GM11168 (cell line): ENCODE measurements around the gene KLF18.
"Not testable (repeated sequence)": the region's sequence is repeated elsewhere in the genome, so short reads cannot be mapped to it uniquely, and the experiment has no call there.

Source experiments
- in situ Hi-C: fragments of 300-500 bp; cut with MboI; formaldehyde crosslinking; loops from one replicate; pipeline ENCODE4 v1.12.0; 2022; ENCODE audit warnings: low sequenced_read_pairs; ENCODE audit not compliant: unreplicated experiment

The KLF18 gene

GRCh38 chr1:44141531-44141930 is at the start of gene KLF18:
Gene KLF18, minus strand, starts transcription at chr1:44141631. Its CDS starts 0 bp downstream, at chr1:44141631.
- in situ Hi-C loops, result no loop called here

DNA sequence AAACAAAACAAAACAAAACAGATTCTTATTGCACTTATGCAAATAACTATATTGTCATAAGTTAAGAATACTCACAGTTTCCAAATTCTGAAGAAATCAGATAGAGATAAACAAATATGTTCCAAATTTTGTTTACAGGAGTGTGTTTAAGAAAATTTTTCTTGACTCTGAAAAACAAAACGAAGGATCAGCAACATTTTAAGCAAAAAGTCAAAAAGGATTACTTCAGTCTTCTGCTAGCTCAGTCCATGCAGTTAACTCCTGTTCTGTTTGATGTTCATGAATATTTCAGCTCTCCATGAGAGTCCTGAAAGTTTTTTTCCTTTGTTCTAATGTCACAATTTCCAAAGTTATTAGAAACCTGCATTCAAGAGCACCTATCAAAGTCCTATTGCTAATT is 33.2 kb upstream of the KLF18 start:
- in situ Hi-C loops, result no loop called here

GRCh38 chr1:44170281-44170823 is 28.9 kb upstream of the KLF18 start:
- in situ Hi-C loops, result no loop called here

GRCh38 chr1:44168520-44169098 is 27.2 kb upstream of the KLF18 start:
- in situ Hi-C loops, result no loop called here

DNA sequence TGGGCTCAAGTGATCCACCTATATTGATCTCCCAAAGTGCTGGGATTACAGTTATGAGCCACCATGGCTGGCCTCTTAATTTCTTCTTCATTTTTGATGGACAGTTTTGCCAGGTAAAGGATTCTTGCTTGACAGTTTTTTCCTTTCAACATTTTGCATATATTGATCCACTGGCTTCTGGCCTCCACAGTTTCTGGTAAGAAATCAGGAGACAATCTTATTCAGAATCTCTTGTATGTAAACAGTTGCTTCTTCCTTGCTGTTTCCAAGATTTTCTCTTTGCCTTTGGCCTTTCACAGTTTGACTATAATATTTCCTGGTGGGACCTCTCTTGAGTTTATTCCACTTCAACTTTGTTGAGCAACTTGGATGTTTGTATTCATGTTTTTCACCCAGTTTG is 20.1 kb upstream of the KLF18 start:
- in situ Hi-C loops, result no loop called here

DNA sequence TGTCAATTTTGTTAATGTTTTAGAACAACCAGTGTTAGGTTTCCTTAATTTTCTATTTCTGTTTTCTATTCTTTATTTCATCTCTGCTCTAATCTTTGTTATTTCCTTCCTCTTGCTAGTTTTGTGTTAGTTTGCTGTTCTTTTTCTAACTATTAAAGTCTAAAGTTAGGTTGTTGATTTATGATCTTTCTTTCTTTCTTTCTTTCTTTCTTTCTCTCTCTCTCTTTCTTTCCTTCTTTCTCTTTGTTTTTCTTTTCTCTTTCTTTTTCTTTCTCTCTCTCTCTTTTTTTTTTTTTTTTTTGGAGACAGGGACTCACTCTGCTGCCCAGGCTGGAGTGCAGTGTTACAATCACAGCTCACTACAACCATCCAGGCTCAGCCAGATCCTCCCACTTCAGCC is 17.4 kb upstream of the KLF18 start:
- in situ Hi-C loops, result no loop called here

- in situ Hi-C loops, result no loop called here
These were observed 16.5 kb upstream of the KLF18 start for GRCh38 chr1:44157903-44158302.

DNA sequence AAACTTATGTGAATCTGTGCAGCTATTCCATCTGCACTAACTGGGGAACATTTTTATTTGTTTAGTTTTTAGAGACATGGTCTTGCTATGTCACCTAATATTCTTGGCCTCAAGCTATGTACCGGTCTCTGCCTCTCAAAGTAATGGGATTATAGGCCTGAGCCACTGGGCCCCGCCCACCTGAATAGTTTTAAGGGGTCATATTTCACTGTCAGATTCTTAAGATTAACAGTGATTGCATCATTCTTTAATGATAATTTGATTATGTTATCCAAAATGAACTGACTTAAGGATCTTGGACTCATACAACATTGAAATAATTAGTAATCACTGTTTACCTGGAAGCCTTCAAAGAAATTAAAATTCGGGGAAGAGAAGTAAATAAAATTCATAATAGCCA is 12.6 kb upstream of the KLF18 start:
- in situ Hi-C loops, result no loop called here

GRCh38 chr1:44152692-44153091 is 11.3 kb upstream of the KLF18 start:
- in situ Hi-C loops, result no loop called here

- in situ Hi-C loops, result no loop called here
These were observed 10.4 kb upstream of the KLF18 start for GRCh38 chr1:44151808-44152207.

DNA sequence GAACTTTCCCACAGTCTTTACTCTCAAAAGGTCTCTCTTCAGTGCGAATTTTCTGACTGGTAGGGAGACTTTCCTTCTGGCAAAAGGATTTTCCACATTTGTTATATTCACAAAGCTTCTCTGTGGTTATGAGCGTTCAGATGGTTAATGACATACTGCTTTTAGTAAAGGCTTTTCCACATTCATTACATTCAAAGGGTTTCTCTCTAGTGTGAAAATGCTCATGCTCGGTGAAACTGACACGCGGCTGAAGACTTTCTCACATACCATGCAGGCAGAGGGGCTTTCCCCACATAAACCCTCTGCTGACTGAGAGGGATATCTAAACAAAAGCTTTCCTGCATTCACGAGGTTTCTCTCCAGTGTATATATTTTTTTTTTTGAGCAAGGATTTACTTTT is 9.9 kb upstream of the KLF18 start:
- in situ Hi-C loops, result no loop called here

GRCh38 chr1:44147582-44147981 is 6.2 kb upstream of the KLF18 start:
- in situ Hi-C loops, result no loop called here

DNA sequence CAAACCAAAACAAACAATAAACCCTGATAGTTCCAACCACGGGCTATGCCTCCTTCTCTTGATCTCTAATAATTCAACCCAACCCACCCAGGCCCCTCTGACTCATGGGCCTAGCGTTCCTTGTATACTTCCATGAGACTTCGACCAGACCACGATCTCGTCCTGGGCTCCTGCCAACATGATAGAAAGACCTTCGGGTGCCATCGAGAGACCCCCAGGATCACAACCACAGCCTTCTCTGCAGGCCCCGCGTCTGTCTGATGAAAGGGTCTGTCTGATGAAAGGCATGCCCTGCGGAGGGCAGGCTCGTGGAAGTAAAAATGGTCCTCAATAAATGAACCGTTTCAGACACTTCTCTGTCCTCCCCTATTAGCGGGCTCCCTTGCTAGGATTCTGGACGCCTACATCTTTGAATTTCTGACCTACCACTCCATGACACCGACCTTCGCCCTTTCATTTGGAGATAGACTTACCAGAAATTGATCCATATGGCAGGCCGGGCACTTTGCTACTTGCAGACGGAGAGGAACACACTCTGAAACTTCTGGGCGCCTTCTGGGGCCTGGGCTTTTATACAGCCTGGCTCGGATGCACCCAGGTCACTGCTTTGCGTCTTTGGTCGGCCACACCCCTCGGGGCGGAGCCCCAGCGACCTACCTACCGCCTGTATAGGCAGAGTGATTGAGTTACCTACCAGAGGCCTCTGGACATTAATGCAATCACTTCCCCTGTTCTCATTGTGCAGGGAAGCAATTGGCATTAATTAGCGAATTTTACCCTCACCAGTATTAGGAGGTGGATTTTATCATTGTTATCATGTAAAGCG is 5.3 kb upstream of the KLF18 start:
- in situ Hi-C loops, result no loop called here

- in situ Hi-C loops, result no loop called here
These were observed 3.7 kb upstream of the KLF18 start for GRCh38 chr1:44144962-44145756.

DNA sequence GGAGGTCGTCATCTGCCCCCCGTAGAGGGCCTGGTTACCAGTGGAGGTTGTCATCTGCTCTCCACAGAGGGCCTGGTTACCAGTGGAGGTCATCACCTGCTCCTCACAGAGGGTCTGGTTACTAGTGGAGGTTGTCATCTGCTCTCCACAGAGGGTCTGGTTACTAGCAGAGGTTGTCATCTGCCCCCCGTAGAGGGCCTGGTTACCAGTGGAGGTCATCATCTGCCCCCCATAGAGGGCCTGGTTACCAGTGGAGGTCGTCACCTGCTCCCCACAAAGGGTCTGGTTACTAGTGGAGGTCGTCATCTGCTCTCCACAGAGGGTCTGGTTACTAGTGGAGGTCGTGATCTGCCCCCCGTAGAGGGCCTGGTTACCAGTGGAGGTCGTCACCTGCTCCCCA is 1.9 kb downstream of the KLF18 start:
- in situ Hi-C loops, result not testable (repeated sequence)

DNA sequence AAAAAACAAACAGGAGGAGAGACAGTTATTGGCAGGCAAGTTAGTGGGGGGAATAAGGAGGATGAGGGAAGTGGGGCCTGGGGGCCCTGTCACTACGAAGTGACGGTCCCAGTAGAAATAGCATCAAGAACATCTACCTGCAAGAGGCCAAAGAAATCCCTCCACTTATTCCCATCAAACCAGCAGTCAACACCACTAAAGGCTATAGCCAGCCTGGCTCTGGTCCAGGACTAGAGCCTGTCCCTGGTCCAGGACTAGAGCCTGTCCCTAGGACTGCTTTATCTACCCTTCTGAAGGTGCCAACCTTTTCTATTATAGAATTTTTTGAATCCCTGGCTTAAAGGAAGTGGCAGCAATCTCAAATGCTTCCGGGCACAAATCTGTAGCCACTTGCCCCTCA is 3.2 kb downstream of the KLF18 start:
- in situ Hi-C loops, result no loop called here

DNA sequence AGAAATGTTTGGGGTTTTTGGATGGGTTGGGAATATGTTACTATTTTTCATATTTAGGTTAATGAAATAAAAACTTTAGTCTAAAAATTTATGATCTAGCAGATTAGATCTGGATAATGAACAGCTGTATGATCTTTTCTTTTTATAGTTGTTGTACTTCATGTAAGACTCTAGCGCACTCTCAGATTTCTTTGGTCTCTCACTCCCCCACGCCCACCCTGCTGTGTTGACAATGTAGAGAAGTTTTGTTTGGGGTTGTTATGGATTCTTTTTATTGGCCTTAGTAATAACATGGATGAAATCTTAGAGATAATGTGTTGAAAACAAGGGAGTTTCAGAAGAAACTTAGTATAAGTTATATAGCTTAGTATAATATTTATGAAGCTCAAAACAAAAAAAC is 5.5 kb downstream of the KLF18 start:
- in situ Hi-C loops, result no loop called here

DNA sequence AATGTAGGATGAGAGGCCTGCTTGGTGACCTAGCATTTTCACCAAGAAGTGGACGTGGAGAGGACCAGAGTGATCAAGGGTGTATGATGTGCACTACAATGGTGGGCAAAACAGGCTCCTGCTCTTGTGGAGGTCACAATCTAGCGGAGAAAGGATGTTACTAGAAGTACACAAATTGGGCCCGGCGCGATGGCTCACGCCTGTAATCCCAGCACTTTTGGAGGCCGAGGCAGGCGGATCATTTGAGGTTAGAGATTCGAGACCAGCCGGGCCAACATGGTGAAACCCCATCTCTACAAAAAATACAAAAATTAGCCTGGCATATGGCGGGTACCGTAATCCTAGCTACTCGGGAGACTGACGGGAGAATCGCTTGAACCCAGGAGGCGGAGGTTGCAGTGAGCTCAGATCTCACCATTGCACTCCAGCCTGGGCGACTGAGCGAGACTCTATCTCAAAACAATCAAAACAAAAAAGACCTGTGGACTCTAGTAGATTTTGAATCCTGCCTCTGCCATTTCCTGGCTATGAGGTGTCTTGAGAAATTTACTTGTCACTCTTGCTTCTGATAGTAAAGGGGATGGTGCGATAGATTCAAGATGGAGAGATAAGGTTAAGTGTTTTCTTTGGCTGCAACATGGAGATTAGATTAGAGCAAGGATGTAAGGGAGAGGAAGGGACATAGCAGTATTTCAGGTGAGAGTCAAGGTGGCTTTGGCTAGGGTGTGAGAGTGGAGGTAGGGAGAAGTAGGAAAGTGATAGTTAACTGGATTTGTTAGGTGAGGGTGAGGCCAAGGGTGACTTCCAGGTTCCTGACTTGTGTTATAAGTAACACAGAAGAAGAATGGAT is 7.1 kb downstream of the KLF18 start:
- in situ Hi-C loops, result no loop called here

- in situ Hi-C loops, result no loop called here
These were observed 10.0 kb downstream of the KLF18 start for GRCh38 chr1:44131411-44131810.
